ENCODE data around the gene APBB1. TPM values are rescaled to one million over a fixed set of nuclear protein-coding genes. Genes with fewer than 3 reads are reported as not detected.

APBB1 gene
- total RNA-seq, 4 donors from 2014 or later = 9.8 to 31.4 (median 15.0) TPM

- no peak for DNase-seq
- H3K4me1 ChIP-seq = no peaks in the 10 kb centered on the region
- H3K27me3 ChIP-seq = no peaks in the 10 kb centered on the region
- H3K27ac ChIP-seq = no peak overlapping the region
- no peaks in the 10 kb centered on the region for H3K9me3 ChIP-seq
- no peak overlapping the region for H3K4me3 ChIP-seq
- no peaks in the 10 kb centered on the region for H3K36me3 ChIP-seq
- no peak for TF ChIP-seq POLR2A (IDR thresholded peaks at IDR 0.05)
- no peak for TF ChIP-seq CTCF (IDR thresholded peaks at IDR 0.05)
Observed at GRCh38 chr11:6354651-6355485, 64.0 kb downstream of the APBB1 start.

GRCh38 chr11:6353367-6353987 lies 65.4 kb downstream of the APBB1 start:
- TF ChIP-seq CTCF (IDR thresholded peaks at IDR 0.05) (peak; percentile 45 to 96 (median 88)), POLR2A (IDR thresholded peaks at IDR 0.05) (no peak)
- DNase-seq = peak; percentile 37 to 80 (median 67)
- H3K36me3 ChIP-seq = no peaks in the 10 kb centered on the region
- no peak overlapping the region for H3K4me3 ChIP-seq
- no peak overlapping the region for H3K27ac ChIP-seq
- H3K4me1 ChIP-seq = no peaks in the 10 kb centered on the region
- H3K27me3 ChIP-seq = no peaks in the 10 kb centered on the region
- no peaks in the 10 kb centered on the region for H3K9me3 ChIP-seq

GRCh38 chr11:6351782-6352382 lies 67.0 kb downstream of the APBB1 start:
- Histone ChIP-seq H3K4me1 (no peaks in the 10 kb centered on the region), H3K27ac (no peak overlapping the region), H3K36me3 (no peaks in the 10 kb centered on the region), H3K9me3 (no peaks in the 10 kb centered on the region), H3K4me3 (no peak overlapping the region), H3K27me3 (no peaks in the 10 kb centered on the region)
- no peak for DNase-seq
- TF ChIP-seq POLR2A (IDR thresholded peaks at IDR 0.05) (no peak), CTCF (IDR thresholded peaks at IDR 0.05) (no peak)

- H3K4me3 ChIP-seq = no peak overlapping the region
- no peaks in the 10 kb centered on the region for H3K27me3 ChIP-seq
- H3K4me1 ChIP-seq = no peaks in the 10 kb centered on the region
- DNase-seq = no peak
- H3K36me3 ChIP-seq = no peaks in the 10 kb centered on the region
- TF ChIP-seq CTCF (IDR thresholded peaks at IDR 0.05) (no peak), POLR2A (IDR thresholded peaks at IDR 0.05) (no peak)
- H3K9me3 ChIP-seq = no peaks in the 10 kb centered on the region
- H3K27ac ChIP-seq = no peak overlapping the region
Observed at GRCh38 chr11:6350486-6350885, 68.4 kb downstream of the APBB1 start.

GRCh38 chr11:6350043-6350442 lies 68.9 kb downstream of the APBB1 start:
- Histone ChIP-seq H3K4me1 (no peaks in the 10 kb centered on the region), H3K4me3 (no peak overlapping the region), H3K27ac (no peak overlapping the region), H3K27me3 (no peaks in the 10 kb centered on the region), H3K9me3 (no peaks in the 10 kb centered on the region), H3K36me3 (no peaks in the 10 kb centered on the region)
- DNase-seq = no peak
- TF ChIP-seq CTCF (IDR thresholded peaks at IDR 0.05) (no peak), POLR2A (IDR thresholded peaks at IDR 0.05) (no peak)

Measured in Peyer's patch (tissue), 4 donors.